ENCODE results near the gene ANXA2R.
"Not testable (repeated sequence)": the region's sequence is repeated elsewhere in the genome, so short reads cannot be mapped to it uniquely, and the experiment has no call there.

The ANXA2R gene

GRCh38 chr5:43040287-43041098, at the start of gene ANXA2R:
ANXA2R (minus strand) TSS chr5:43040319; CDS start chr5:43040046, 273 bp downstream.
- peak; percentile 88 for DNase-seq (ENCODE audit: low read depth)

GRCh38 chr5:43086118-43086908, 46.2 kb upstream of the ANXA2R start:
- DNase-seq (ENCODE audit: low read depth) = not testable (repeated sequence)

DNA sequence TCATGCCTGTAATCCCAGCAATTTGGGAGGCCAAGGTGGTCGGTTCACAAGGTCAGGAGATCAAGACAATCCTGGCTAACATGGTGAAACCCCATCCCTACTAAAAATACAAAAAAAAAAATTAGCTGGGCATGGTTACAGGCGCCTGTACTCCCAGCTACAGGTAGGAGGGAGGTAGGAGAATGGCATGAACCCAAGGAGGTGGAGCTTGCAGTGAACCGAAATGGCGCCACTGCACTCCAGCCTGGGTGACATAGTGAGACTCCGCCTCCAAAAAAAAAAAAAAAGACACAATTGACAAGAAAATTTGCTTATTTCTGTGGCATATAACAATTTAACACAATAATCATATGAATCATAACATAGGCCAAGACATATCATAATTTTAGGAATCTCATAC, 45.3 kb upstream of the ANXA2R start:
- no peak for DNase-seq (ENCODE audit: low read depth)

DNA sequence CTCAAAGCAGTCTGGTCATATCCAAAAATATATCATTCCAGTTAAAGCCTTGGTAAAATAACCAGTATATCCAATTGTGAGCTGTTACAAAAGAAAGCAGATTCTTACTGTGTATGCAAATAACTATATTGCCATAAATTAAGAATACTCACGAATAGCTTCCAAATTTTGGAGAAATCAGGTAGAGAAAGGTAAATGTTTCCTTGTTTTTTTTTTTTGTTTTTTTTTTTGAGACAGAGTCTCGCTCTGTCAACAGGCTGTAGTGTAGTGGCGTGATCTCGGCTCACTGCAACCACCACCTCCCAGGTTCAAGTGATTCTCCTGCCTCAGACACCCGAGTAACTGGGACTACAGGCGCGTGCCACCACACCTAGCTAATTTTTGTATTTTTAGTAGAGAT, 44.3 kb upstream of the ANXA2R start:
- not testable (repeated sequence) for DNase-seq (ENCODE audit: low read depth)

DNA sequence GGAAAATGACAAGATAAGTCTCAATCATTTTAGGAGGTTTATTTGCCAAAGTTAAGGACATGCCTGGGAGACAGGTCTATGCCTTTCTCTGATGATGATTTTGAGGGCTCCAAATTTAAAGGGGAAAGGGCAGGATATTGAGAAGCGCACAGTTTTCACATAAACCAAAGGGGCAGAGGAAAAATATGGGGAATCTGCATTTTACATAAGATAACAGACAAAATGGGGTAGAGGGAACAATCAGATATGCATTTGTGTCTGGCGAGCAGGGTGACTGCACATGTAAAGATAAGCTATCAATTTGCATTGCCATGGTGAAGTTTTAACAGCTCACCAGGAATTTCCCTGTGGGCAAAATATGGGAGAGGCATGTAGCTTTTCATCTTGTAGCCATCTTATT, 41.2 kb upstream of the ANXA2R start:
- not testable (repeated sequence) for DNase-seq (ENCODE audit: low read depth)

DNA sequence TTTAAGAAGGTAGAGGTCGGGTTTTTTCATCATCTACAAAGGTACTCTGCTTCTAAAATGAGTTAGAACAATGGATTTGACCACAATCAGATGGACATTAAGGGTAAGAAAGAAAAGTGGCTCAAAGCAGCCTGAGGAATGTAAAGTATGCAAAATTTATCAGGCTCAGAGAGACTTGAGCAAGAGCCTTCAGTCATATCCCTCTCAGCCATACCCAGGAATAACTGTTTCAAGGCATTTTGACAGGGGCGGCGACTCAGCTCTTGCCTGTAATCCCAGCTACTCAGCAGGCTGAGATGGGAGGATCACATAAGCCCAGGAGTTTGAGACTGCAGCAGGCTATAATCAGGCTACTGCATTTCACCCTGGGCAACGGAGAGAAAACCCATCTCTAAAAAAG, 38.8 kb upstream of the ANXA2R start:
- no peak for DNase-seq (ENCODE audit: low read depth)

GRCh38 chr5:43077446-43078191, 37.5 kb upstream of the ANXA2R start:
- not testable (repeated sequence) for DNase-seq (ENCODE audit: low read depth)

DNA sequence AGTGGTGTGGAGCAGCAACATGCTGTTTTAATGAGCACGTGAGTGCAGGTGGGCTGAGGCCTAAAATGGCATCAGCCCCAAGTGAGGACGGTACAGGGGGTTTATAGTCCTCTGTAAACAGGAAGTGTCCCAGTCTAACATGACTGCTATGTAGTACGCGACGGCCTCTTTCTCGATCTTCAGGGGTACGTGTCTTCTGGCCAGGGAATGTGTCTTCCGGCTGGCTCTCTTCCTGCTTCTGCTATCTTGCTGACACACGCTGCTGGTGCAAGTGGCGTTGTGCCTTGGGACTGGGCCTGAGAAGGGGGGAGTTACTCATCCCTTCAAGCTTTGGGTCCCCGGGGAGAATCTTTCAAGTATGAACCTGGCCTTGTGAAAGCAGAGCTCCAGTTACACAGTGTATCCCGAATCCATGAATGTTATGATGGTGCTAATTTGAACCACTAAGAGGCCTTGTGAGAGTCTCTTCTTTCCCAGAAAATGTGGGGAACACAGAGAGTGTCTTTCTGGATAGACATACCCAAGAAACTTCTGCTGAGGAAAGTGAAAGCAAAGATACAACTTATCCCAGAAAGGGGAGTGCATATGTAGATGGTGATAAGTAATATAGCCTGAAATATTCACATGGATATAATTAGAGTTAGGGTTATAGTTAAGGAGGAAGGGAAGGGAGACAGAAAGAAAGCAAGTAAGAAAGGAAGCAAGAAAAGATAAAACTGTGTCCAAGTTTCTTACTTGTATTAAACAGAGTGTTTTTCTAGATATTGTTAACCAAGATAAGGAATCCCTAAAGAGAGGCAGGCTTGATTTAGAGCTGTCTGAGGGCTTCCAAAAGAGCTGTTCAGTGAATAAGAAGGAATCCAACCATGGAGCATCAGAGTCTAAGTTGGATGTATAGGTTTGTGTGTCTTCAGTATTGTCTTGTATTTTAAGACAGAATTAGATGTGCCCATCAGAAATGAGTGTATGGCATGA, 35.5 kb upstream of the ANXA2R start:
- no peak for DNase-seq (ENCODE audit: low read depth)

- no peak for DNase-seq (ENCODE audit: low read depth)
Measured at GRCh38 chr5:43074987-43075318, 34.8 kb upstream of the ANXA2R start.

- DNase-seq (ENCODE audit: low read depth) = peak; percentile 8
Measured at GRCh38 chr5:43073597-43074546, 33.8 kb upstream of the ANXA2R start.

DNA sequence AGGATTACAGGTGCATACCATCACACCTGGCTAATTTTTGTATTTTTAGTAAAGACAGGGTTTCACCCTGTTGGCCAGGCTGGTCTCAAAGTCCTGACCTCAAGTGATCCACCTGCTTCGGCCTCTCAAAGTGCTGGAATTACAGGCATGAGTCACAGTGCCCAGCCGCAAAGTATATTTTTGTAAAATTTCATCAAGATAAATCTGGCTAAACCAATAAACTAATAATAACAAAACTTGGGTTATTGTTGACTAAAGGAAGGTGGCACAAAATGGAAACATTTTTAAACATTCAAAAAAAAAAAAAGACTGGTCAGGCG, 29.2 kb upstream of the ANXA2R start:
- not testable (repeated sequence) for DNase-seq (ENCODE audit: low read depth)

- no peak for DNase-seq (ENCODE audit: low read depth)
Measured at GRCh38 chr5:43068037-43068436, 27.9 kb upstream of the ANXA2R start.

GRCh38 chr5:43066799-43067741, 27.0 kb upstream of the ANXA2R start:
- DNase-seq (ENCODE audit: low read depth) = peak; percentile 74

- peak; percentile 67 for DNase-seq (ENCODE audit: low read depth)
Measured at GRCh38 chr5:43065948-43066798, 26.1 kb upstream of the ANXA2R start.

DNA sequence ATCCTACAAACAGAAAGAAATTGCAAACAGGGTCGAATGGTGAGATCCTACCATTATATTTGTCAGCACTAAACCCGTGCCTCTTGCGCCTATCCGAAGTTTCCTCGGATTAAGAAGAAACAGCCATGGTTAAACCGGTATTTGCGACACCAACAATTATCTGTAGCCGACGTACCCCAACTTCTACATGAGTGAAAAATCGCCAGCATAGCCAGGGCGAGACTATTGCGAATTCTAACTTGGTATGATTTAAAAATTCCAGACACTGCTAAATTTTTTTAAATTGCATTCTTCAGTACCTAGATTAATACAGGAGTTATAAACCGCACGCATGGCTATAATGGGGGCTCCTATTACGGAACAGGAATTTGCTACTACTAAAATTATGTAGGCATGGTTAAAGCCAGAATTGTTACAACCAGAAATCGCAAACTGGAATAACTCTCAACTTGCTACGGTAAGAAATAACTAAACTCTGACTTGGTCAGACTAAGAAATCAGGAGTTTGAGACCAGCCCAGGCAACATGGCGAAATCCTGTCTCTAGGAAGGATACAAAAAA, 25.3 kb upstream of the ANXA2R start:
- DNase-seq (ENCODE audit: low read depth) = no peak

- DNase-seq (ENCODE audit: low read depth) = no peak
Measured at GRCh38 chr5:43063721-43064171, 23.6 kb upstream of the ANXA2R start.

GRCh38 chr5:43061352-43062075, 21.4 kb upstream of the ANXA2R start:
- no peak for DNase-seq (ENCODE audit: low read depth)
